G401 (cell line): ENCODE data around the gene ASXL1. TPM values are rescaled to one million over a fixed set of nuclear protein-coding genes. Genes with fewer than 3 reads are reported as not detected.

Source experiments
- DNase-seq: peaks from one replicate; pipeline ENCODE4 v3.0.0-alpha.2; 2015; ENCODE audit warnings: low spot score
- in situ Hi-C: cut with HindIII; loops from 2 replicates; pipeline ENCODE4 v1.10.0; 2016; ENCODE audit warnings: low sequenced_read_pairs, mixed read lengths
- total RNA-seq: library from RNA; depleted of rRNA; stranded (reverse); fragments of >200 nt; shearing (Covaris generic); gene quantifications from 2 replicates; pipeline ENCODE4 v1.2.3, GENCODE V29; 2014

ASXL1 gene
- total RNA-seq, 1 experiment from 2014 or later = 31.0 TPM

- in situ Hi-C loops = loop anchor here (10.0 kb wide), 1 partner anchor 49 kb away; no protein-coding TSS in a partner anchor
- DNase-seq = no peak
Observed at GRCh38 chr20:32433311-32434021, 75.3 kb downstream of the ASXL1 start.

GRCh38 chr20:32434434-32434833 is 76.3 kb downstream of the ASXL1 start:
- no peak for DNase-seq
- in situ Hi-C loops = loop anchor here (10.0 kb wide), 1 partner anchor 50 kb away; no protein-coding TSS in a partner anchor

GRCh38 chr20:32435449-32436107 is 77.4 kb downstream of the ASXL1 start:
- in situ Hi-C loops = loop anchor here (10.0 kb wide), 1 partner anchor 51 kb away; no protein-coding TSS in a partner anchor
- no peak for DNase-seq

GRCh38 chr20:32436142-32436861 is 78.2 kb downstream of the ASXL1 start:
- in situ Hi-C loops = loop anchor here (10.0 kb wide), 1 partner anchor 52 kb away; no protein-coding TSS in a partner anchor
- no peak for DNase-seq

- in situ Hi-C loops = loop anchor here (10.0 kb wide), 1 partner anchor 52 kb away; no protein-coding TSS in a partner anchor
- DNase-seq = no peak
Observed at GRCh38 chr20:32436968-32437367, 78.8 kb downstream of the ASXL1 start.

GRCh38 chr20:32437391-32438074 is 79.4 kb downstream of the ASXL1 start:
- in situ Hi-C loops = loop anchor here (10.0 kb wide), 1 partner anchor 53 kb away; no protein-coding TSS in a partner anchor

GRCh38 chr20:32438331-32438858 is 80.3 kb downstream of the ASXL1 start:
- in situ Hi-C loops = loop anchor here (10.0 kb wide), 1 partner anchor 54 kb away; no protein-coding TSS in a partner anchor

More at GRCh38 chr20:32437391-32438074, 79.4 kb downstream of the ASXL1 start:
- no peak for DNase-seq

GRCh38 chr20:32439132-32439829 is 81.2 kb downstream of the ASXL1 start:
- DNase-seq = no peak
- in situ Hi-C loops = loop anchor here (10.0 kb wide), 1 partner anchor 54 kb away; no protein-coding TSS in a partner anchor

More at GRCh38 chr20:32438331-32438858, 80.3 kb downstream of the ASXL1 start:
- DNase-seq = no peak

GRCh38 chr20:32440069-32440757 is 82.1 kb downstream of the ASXL1 start:
- in situ Hi-C loops = no loop called here
- no peak for DNase-seq

- DNase-seq = no peak
- in situ Hi-C loops = no loop called here
Observed at GRCh38 chr20:32440758-32441078, 82.6 kb downstream of the ASXL1 start.

GRCh38 chr20:32441638-32442037 is 83.5 kb downstream of the ASXL1 start:
- in situ Hi-C loops = no loop called here

GRCh38 chr20:32442630-32443373 is 84.7 kb downstream of the ASXL1 start:
- DNase-seq = no peak
- in situ Hi-C loops = no loop called here

More at GRCh38 chr20:32441638-32442037, 83.5 kb downstream of the ASXL1 start:
- no peak for DNase-seq

- no peak for DNase-seq
- in situ Hi-C loops = no loop called here
Observed at GRCh38 chr20:32443386-32443974, 85.3 kb downstream of the ASXL1 start.

GRCh38 chr20:32444474-32445220 is 86.5 kb downstream of the ASXL1 start:
- in situ Hi-C loops = no loop called here
- DNase-seq = no peak

- in situ Hi-C loops = no loop called here
- DNase-seq = no peak
Observed at GRCh38 chr20:32445539-32446273, 87.6 kb downstream of the ASXL1 start.
